ENCODE results near the gene CTNND2. TPM values are rescaled to one million over a fixed set of nuclear protein-coding genes. Genes with fewer than 3 reads are reported as not detected.

CTNND2 gene
- polyA plus RNA-seq, 4 donors = 0.68 to 2.9 (median 2.2) TPM

GRCh38 chr5:11785771-11786352 is 118.4 kb downstream of the CTNND2 start:
- DNase-seq (ENCODE audit: low read depth in 4 of 4, low spot score in 3 of 4) = no peak

GRCh38 chr5:11780641-11781345 is 123.5 kb downstream of the CTNND2 start:
- no peak for DNase-seq (ENCODE audit: low read depth in 4 of 4, low spot score in 3 of 4)

- DNase-seq (ENCODE audit: low read depth in 4 of 4, low spot score in 3 of 4) = no peak
Observed at GRCh38 chr5:11777096-11777495, 127.2 kb downstream of the CTNND2 start.

GRCh38 chr5:11770310-11770709 is 133.9 kb downstream of the CTNND2 start:
- no peak for DNase-seq (ENCODE audit: low read depth in 4 of 4, low spot score in 3 of 4)

GRCh38 chr5:11760934-11761603 is 143.2 kb downstream of the CTNND2 start:
- DNase-seq (ENCODE audit: low read depth in 4 of 4, low spot score in 3 of 4) = no peak

- no peak for DNase-seq (ENCODE audit: low read depth in 4 of 4, low spot score in 3 of 4)
Observed at GRCh38 chr5:11758321-11758720, 145.9 kb downstream of the CTNND2 start.

DNA sequence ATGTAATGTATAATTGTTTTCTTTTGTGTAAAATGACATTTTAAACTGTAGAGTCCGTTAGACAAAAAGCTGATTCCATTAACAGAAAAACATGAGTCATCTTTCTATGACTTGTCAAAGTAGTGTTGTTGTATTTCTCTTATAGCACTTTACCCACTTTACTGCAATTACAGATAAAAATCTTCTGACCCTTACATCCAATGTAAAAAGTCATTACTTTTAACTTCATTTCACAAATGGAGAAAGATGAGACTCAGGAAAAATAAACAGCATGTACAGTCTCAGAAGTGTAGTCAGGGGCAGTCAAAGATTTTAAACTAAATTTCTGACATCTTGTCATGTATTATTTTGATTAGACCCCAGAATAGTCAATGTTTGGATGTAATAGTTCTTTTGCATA is 146.6 kb downstream of the CTNND2 start:
- DNase-seq (ENCODE audit: low read depth in 4 of 4, low spot score in 3 of 4) = no peak

DNA sequence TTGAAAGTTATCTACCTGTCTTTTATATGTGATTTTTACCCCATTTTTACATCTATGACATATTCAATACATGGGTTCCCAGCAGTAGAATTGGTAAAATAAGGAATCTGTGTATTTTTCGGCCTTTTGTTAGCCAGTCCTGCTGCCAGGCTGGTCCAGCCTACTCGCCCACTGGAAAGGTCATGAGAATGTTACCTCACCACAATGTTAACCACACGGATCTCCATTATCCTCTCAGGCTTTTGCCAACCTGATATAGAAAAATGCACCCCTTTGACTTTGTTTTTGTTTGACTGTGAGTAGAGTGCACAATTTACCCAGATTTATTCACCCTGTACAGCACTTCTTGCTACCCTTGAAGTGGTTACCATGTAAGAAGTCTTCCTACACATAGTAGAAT is 167.2 kb downstream of the CTNND2 start:
- no peak for DNase-seq (ENCODE audit: low read depth in 4 of 4, low spot score in 3 of 4)

DNA sequence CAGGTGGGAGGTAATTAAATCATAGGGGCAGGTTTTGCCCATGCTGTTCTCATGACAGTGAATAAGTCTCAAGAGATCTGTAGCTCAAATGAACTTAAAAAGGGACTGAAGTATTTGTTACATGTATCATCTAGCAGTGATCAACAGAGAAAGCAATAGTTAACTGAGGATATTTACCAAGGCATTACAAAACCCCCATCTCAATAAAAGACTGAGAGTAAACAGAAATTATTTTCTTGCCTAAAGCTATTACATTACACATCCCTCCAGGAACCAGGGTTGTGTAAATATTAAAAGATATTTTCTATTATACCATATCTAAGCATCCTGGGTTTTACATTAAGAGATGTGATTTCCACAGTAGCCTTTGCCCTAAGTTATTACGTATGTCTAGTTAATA is 169.9 kb downstream of the CTNND2 start:
- no peak for DNase-seq (ENCODE audit: low read depth in 4 of 4, low spot score in 3 of 4)

GRCh38 chr5:11733840-11734192 is 170.4 kb downstream of the CTNND2 start:
- no peak for DNase-seq (ENCODE audit: low read depth in 4 of 4, low spot score in 3 of 4)

GRCh38 chr5:11733185-11733839 is 170.9 kb downstream of the CTNND2 start:
- DNase-seq (ENCODE audit: low read depth in 4 of 4, low spot score in 3 of 4) = no peak

DNA sequence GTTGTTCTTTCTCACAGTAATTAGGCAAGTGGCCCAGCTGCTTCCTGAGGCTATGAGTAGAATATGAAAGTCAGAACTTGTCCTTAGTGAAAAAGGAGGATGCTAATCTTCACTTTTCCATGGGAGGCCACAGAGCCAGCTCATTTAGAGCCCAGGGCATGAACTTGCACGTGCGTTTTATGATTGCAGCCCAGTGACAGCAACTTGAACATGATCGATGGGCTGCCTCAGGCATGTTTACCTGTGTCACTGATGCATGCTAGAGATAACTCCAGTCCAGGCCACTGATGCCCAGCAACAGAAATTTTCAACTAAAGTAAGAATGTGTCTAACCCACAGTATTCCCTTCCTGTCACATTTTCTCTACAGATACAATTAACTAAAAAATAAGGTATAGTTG is 179.3 kb downstream of the CTNND2 start:
- DNase-seq (ENCODE audit: low read depth in 4 of 4, low spot score in 3 of 4) = peak in 1 of 4 donors; percentile 21

DNA sequence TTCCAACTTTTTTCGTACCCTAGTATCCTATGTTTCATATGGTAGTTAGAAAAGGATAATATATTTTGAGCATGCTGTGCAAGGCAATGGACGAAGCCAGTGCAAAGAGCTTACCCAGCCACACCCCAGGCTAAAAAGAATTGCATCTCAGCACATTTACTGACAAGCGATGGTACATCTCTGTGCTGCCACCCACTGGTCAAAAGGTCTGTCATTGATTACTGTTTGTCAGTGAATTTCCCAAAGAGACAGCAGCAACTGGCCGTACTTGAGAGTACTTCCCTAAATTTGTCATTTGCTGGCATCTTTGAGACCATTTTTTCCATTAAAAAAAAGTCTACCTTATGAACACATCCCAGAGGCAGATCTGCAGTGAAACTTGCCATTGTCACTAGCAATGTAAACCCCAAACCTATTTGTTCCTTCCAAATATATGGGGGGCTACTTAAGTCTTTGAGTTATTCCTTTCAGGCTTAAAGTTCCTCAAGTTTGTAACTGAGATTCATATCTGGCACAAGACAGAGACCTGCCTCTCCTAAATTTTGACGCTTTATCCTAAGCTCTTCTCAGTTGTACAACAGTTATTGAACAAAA is 184.3 kb downstream of the CTNND2 start:
- DNase-seq (ENCODE audit: low read depth in 4 of 4, low spot score in 3 of 4) = peak in 2 of 4 donors; percentile 6 to 19

DNA sequence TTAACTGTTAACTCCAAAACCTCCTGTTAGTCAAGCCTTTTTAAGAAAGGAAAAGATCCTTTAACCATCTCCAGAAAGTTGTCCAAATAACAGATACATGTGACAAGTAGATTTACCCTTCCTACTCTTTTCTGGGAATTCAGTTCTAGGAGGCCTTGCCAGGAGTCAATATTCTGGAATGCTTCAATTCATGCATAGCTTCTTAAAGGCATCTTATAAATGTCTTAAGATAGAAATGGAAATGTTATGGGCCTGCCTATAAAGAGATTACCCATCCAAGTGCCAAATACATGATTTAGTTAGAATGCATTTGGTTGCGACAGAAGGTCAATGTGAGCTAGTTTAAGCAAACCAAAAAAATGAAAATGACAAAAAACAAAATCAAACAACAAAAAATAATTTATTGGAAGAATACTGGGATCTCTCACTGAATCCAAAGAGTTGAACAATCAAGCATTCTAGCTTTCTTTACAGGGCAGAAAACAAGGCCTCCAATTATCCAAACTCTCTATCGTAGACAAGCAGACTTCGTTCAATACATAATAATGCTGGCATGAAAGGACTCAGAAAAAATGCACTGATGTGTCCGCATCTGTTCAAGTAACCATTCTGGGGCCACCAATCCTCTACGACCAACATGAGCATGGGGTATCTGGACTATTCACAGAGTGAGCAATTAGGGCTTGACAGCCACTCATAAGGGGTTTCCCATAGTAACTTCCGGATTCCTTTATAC is 188.6 kb downstream of the CTNND2 start:
- no peak for DNase-seq (ENCODE audit: low read depth in 4 of 4, low spot score in 3 of 4)

DNA sequence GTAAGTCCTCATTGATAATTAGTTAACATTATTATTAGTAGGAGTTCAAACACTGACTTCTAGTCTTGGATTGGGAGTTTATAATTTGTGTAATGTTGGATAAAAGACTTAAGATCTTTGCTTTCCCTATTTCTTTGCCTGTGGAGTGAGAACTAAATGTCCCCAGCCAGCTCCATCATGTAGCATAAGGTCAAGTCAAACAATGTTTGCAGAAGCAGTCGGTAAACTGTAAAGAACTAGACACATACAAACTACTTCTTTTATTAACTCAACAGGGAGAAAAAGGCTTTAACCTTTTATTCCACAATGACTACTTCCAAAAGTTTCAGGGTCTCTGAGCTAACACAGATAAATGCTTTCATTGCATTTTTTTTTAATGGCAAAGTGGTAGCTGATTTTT is 192.3 kb downstream of the CTNND2 start:
- no peak for DNase-seq (ENCODE audit: low read depth in 4 of 4, low spot score in 3 of 4)

DNA sequence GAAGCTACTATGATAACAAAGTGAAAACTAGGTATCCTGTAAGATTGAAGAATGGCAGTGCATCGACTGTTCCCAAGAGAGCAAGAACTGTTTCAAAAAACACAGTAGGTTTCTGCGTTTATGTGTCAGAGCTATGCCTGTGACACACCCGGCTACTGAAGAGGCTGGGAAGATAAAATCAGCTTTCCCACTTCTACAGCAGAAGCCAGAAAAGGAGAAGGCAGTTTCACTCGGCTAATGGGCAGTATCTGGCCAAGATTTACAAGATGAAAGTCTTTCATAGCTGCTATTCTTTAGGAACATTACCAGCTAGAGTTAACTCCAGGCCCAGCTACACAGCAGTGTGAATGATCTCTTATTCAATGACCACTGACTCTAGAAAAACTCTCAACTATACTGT is 195.2 kb downstream of the CTNND2 start:
- no peak for DNase-seq (ENCODE audit: low read depth in 4 of 4, low spot score in 3 of 4)

DNA sequence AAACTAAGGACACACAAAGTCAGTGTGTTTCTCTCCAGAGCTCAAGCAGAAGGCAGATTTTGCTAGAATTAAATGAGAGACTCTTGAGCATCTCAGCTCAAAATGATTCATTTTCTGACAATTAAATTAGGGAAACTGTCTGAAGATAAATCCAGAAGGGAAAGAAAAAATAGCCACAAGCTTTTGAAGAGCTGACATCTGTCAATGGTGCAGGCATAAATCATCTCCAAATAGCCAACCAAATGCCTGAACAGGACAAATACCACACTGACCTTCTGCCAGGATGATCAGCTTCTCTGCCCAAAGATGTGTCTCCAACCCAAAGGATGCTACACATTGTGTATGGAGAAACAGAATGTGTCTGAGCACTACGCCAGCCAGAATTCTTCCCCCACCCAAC is 199.3 kb downstream of the CTNND2 start:
- DNase-seq (ENCODE audit: low read depth in 4 of 4, low spot score in 3 of 4) = no peak

- no peak for DNase-seq (ENCODE audit: low read depth in 4 of 4, low spot score in 3 of 4)
Observed at GRCh38 chr5:11700391-11700790, 203.9 kb downstream of the CTNND2 start.

DNA sequence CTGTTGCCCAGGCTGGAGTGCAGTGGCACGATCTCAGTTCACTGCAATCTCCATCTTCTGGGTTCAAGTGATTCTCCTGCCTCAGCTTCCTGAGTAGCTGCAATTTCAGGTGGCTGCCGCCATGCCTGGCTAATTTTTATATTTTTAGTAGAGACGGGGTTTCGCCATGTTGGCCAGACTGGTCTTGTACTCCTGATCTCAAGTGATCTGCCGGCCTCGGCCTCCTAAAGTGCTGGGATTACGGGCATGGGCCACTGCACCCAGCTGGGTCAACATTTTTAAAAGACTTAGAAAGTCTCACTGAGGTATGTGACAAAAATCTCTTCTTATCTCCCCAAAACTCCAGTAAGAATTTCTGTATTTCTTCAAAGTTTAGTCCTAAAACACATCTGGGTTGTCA is 211.6 kb downstream of the CTNND2 start:
- no peak for DNase-seq (ENCODE audit: low read depth in 4 of 4, low spot score in 3 of 4)

- DNase-seq (ENCODE audit: low read depth in 4 of 4, low spot score in 3 of 4) = no peak
Observed at GRCh38 chr5:11687498-11687897, 216.7 kb downstream of the CTNND2 start.

GRCh38 chr5:11684607-11685006 is 219.6 kb downstream of the CTNND2 start:
- no peak for DNase-seq (ENCODE audit: low read depth in 4 of 4, low spot score in 3 of 4)
